OCI-LY1 (cell line): ENCODE results near the gene PIGW.

Source experiments
- H2AFZ ChIP-seq: fragments of 200-600 bp; sonication (generic), shearing (Covaris generic); 2 replicates; pipeline ENCODE4 v1.6.0; 2014; ENCODE audit warnings: antibody characterized with exemption, mild to moderate bottlenecking, low read length
- H3F3A ChIP-seq: fragments of 200-600 bp; sonication (generic), shearing (Covaris generic); 2 replicates; pipeline ENCODE4 v1.6.0; 2014; ENCODE audit warnings: mild to moderate bottlenecking, antibody characterized with exemption, low read length, moderate library complexity; ENCODE audit not compliant: insufficient read depth
- H3K27ac ChIP-seq: fragments of 200-600 bp; sonication (generic); 2 replicates; pipeline ENCODE4 v1.5.1; 2014; ENCODE audit warnings: low read length, mixed run types, mild to moderate bottlenecking, low read depth; ENCODE audit not compliant: poor library complexity, severe bottlenecking
- H3K27me3 ChIP-seq: fragments of 200-600 bp; sonication (generic); 2 replicates; pipeline ENCODE4 v1.6.0; 2014; ENCODE audit warnings: antibody characterized with exemption, mild to moderate bottlenecking, low read length, moderate library complexity; ENCODE audit not compliant: insufficient read depth
- H3K36me3 ChIP-seq: fragments of 200-600 bp; sonication (generic); 2 replicates; pipeline ENCODE4 v1.6.1; 2014; ENCODE audit warnings: mild to moderate bottlenecking, antibody characterized with exemption, low read length, moderate library complexity, mixed read lengths; ENCODE audit not compliant: insufficient read depth
- H3K4me1 ChIP-seq: fragments of 200-600 bp; sonication (generic); 2 replicates; pipeline ENCODE4 v1.5.1; 2014; ENCODE audit warnings: mild to moderate bottlenecking, low read length, moderate library complexity; ENCODE audit not compliant: insufficient read depth, severe bottlenecking
- H3K4me2 ChIP-seq: fragments of 200-600 bp; sonication (generic), shearing (Covaris generic); 2 replicates; pipeline ENCODE4 v1.6.1; 2014; ENCODE audit warnings: low read length
- H3K4me3 ChIP-seq: fragments of 200-600 bp; sonication (generic); 2 replicates; pipeline ENCODE4 v1.5.1; 2014; ENCODE audit warnings: low read length, low read depth, mild to moderate bottlenecking, mixed read lengths; ENCODE audit not compliant: poor library complexity, severe bottlenecking
- H3K79me2 ChIP-seq: fragments of 200-600 bp; shearing (Covaris generic); 2 replicates; pipeline ENCODE4 v1.6.1; 2016; ENCODE audit warnings: mixed run types, low read length, mixed read lengths; ENCODE audit not compliant: insufficient read depth
- H3K9ac ChIP-seq: fragments of 200-600 bp; sonication (generic), shearing (Covaris generic); 2 replicates; pipeline ENCODE4 v1.6.1; 2014; ENCODE audit warnings: mild to moderate bottlenecking, low read length, mixed read lengths
- H3K9me2 ChIP-seq: fragments of 200-600 bp; sonication (generic), shearing (Covaris generic); 2 replicates; pipeline ENCODE4 v1.6.1; 2014; ENCODE audit warnings: low read depth, mild to moderate bottlenecking, low read length, mixed read lengths
- H3K9me3 ChIP-seq: fragments of 200-600 bp; shearing (Covaris generic); 2 replicates; pipeline ENCODE4 v1.6.1; 2014; ENCODE audit warnings: low read length, mixed read lengths
- H4K20me1 ChIP-seq: fragments of 200-600 bp; sonication (generic), shearing (Covaris generic); 2 replicates; pipeline ENCODE4 v1.6.0; 2016; ENCODE audit warnings: mild to moderate bottlenecking, low read length; ENCODE audit not compliant: insufficient read depth
- CTCF ChIP-seq: fragments of 200-600 bp; sonication (generic), shearing (Covaris generic); IDR thresholded peaks from 2 replicates; pipeline ENCODE4 v1.5.1; 2017; ENCODE audit warnings: mild to moderate bottlenecking, antibody characterized with exemption, low read length, moderate library complexity, mixed read lengths
- EZH2 ChIP-seq: fragments of 200-600 bp; sonication (generic), shearing (Covaris generic); IDR thresholded peaks from 2 replicates; pipeline ENCODE4 v1.8.0; 2017; ENCODE audit warnings: borderline replicate concordance, mixed run types, mild to moderate bottlenecking, antibody characterized with exemption, low read length, moderate library complexity, mixed read lengths

PIGW gene

DNA sequence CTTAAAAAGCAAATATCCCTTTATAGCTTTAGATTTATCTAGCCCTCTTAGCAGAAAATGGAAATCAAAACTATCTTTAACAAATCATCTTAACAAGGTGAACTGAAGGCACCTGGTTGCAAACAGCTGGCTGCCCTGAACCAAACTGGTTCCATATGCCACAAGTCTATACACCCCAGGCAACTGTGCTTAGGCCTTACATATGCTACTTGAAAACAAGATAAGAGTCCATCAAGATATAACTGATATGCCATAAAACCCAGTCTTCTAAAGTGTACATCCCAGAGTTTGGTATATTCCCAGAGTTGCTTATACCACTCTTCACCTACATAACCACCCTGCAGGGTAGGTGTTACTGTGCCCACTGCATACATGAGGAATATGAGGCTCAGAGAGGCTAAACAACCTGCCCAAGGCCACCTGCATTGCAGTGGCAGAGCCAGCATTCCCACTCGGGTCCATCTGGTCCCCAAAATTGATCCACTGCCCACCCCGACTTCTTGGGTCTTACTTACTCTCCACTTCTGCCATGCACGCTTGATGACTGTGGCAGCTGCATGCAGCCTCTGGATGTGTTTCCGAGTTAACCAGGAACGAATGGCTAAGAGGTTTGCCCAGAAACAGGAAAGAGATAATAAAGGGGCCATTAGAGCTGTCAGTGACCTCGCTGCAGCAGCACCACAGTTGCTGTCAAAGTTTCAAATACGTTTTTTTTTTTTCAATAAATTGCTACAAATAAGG lies 36.1 kb upstream of the PIGW start:
- Histone ChIP-seq H3K4me1 (no peaks in the 10 kb centered on the region), H3K36me3 (peaks cover 76% of the 10 kb centered on the region)
- TF ChIP-seq CTCF: no peak
- no peak for TF ChIP-seq EZH2

DNA sequence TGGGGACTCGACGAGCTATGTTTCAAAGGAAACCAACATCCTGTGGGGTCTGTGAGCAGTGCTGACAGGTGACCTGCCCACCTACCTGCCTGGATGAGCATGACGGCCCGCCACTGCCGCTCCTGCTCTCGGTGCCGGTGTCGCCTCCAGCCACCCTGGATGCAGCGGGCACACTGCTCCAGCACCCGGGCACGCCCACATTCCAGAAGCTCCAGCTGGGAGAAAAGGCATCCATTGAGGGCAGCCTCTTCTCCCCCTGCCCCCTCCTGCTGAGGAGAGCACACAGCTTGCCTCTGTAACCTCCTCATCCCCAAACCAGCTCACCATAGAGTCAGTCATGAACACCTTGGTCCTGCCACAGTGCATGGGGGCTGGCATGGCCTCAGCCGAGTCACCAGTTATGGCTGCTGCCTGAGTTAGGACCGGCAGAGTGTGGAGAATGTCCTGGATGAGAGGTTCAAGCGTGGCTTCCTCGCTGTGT lies 34.0 kb upstream of the PIGW start:
- H3K36me3 ChIP-seq: peaks cover 74% of the 10 kb centered on the region
- H3F3A ChIP-seq: no peaks in the 10 kb centered on the region
- H3K4me3 ChIP-seq: no peak overlapping the region
- no peak overlapping the region for H2AFZ ChIP-seq
- H3K9ac ChIP-seq: no peak overlapping the region
- no peaks in the 10 kb centered on the region for H3K9me2 ChIP-seq
- TF ChIP-seq CTCF (no peak), EZH2 (no peak)
- H4K20me1 ChIP-seq: no peaks in the 10 kb centered on the region
- H3K4me1 ChIP-seq: no peaks in the 10 kb centered on the region
- H3K9me3 ChIP-seq: no peaks in the 10 kb centered on the region
- H3K79me2 ChIP-seq: no peaks in the 10 kb centered on the region
- H3K27ac ChIP-seq: no peak overlapping the region
- H3K4me2 ChIP-seq: no peak overlapping the region
- no peaks in the 10 kb centered on the region for H3K27me3 ChIP-seq

More for the DNA sequence above, 36.1 kb upstream of the PIGW start:
- Histone ChIP-seq H3K9ac (no peak overlapping the region), H3K9me3 (no peaks in the 10 kb centered on the region), H3F3A (no peaks in the 10 kb centered on the region), H3K4me3 (no peak overlapping the region), H2AFZ (no peak overlapping the region), H3K27ac (no peak overlapping the region), H3K9me2 (no peaks in the 10 kb centered on the region), H3K27me3 (no peaks in the 10 kb centered on the region), H4K20me1 (no peaks in the 10 kb centered on the region), H3K4me2 (no peak overlapping the region), H3K79me2 (no peaks in the 10 kb centered on the region)

DNA sequence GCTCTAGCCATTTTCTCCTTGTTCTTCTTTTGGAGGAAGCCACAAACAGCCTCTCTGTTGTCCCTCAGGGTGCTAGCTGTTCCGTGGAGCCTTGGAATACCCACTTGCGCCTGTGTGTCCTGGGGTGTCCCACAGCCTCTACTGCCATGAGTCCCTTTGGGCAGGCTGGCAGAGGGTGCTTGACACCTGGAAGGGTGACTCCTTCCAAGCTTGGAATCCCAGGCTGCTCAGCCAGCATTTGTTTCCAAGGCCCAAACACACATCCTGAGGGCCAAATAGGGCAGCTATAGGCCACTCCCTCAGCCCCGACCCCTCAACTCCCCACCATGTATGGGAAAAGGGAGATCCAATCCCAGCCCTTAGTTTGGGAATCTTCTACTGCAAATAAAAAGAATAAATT lies 33.4 kb upstream of the PIGW start:
- Histone ChIP-seq H3K4me3 (no peak overlapping the region), H4K20me1 (no peaks in the 10 kb centered on the region), H3K4me2 (no peak overlapping the region), H3K27ac (no peak overlapping the region), H3K9ac (no peak overlapping the region), H3F3A (no peaks in the 10 kb centered on the region), H3K9me2 (no peaks in the 10 kb centered on the region), H3K9me3 (no peaks in the 10 kb centered on the region), H2AFZ (no peak overlapping the region), H3K79me2 (no peaks in the 10 kb centered on the region), H3K4me1 (no peaks in the 10 kb centered on the region), H3K27me3 (no peaks in the 10 kb centered on the region), H3K36me3 (peaks cover 74% of the 10 kb centered on the region)
- TF ChIP-seq CTCF (no peak), EZH2 (no peak)
